Measurements from ENCODE around the gene TMCC2. TPM values are rescaled to one million over a fixed set of nuclear protein-coding genes. Genes with fewer than 3 reads are reported as not detected.
A peak's percentile ranks its signal among the peaks of the same experiment; 100 is the strongest.
"Not testable (repeated sequence)": the region's sequence is repeated elsewhere in the genome, so short reads cannot be mapped to it uniquely, and the experiment has no call there.

The TMCC2 gene
- total and polyA plus RNA-seq, 12 donors = 0.62 to 2.6 (median 1.8) TPM

DNA sequence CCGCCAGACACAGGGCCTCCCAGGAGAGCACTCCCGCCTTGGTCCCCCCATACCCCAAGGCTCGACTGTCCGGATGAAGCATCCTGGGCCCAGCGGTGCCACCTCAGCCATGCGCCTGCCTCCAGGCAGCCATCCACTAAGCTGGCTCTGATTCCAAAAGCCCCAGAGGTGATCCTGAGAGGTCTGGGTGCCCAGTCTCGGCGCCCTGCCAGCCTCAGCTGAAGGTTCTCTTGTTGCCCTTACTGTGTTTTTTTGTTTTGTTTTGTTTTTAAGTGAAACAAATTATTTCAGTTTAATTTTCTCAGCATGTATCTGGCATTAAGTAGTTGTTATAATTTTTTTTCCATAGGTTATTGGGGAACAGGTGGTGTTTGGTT is 48.9 kb downstream of the TMCC2 start:
- intact Hi-C loops (cut with DNase I) = loop anchor here in 1 of 10 donors (10.0 kb wide), 1 partner anchor 208 kb away; no protein-coding TSS in a partner anchor
- DNase-seq (no peak), ATAC-seq (no peak)
- Histone ChIP-seq H3K4me1 (peaks cover 0 to 21% (median 2%) of the 10 kb centered on the region in 9 donors), H3K9me3 (no peaks in the 10 kb centered on the region), H3K4me3 (no peak overlapping the region), H3K27me3 (no peaks in the 10 kb centered on the region), H3K27ac (no peak overlapping the region), H3K36me3 (peaks cover 0 to 10% (median 0%) of the 10 kb centered on the region in 9 donors)
- WGBS, 2 donors = 75 to 85% methylated on average over 8 of the region's 8 CpGs
- TF ChIP-seq, protein P1, sequence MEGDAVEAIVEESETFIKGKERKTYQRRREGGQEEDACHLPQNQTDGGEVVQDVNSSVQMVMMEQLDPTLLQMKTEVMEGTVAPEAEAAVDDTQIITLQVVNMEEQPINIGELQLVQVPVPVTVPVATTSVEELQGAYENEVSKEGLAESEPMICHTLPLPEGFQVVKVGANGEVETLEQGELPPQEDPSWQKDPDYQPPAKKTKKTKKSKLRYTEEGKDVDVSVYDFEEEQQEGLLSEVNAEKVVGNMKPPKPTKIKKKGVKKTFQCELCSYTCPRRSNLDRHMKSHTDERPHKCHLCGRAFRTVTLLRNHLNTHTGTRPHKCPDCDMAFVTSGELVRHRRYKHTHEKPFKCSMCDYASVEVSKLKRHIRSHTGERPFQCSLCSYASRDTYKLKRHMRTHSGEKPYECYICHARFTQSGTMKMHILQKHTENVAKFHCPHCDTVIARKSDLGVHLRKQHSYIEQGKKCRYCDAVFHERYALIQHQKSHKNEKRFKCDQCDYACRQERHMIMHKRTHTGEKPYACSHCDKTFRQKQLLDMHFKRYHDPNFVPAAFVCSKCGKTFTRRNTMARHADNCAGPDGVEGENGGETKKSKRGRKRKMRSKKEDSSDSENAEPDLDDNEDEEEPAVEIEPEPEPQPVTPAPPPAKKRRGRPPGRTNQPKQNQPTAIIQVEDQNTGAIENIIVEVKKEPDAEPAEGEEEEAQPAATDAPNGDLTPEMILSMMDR (IDR thresholded peaks at IDR 0.05) = no peak

- H3K27ac ChIP-seq = no peak overlapping the region
- H3K4me3 ChIP-seq = no peak overlapping the region
- H3K36me3 ChIP-seq = no peaks in the 10 kb centered on the region
- DNase-seq (no peak), ATAC-seq (no peak)
- WGBS, 2 donors = 84 to 88% methylated on average over 3 of the region's 3 CpGs
- intact Hi-C loops (cut with DNase I) = loop anchor here in 1 of 10 donors (10.0 kb wide), 1 partner anchor 205 kb away; no protein-coding TSS in a partner anchor
- peaks cover 5 to 18% (median 9%) of the 10 kb centered on the region in 9 donors for H3K4me1 ChIP-seq
- TF ChIP-seq, protein P1 (IDR thresholded peaks at IDR 0.05) = no peak
- no peaks in the 10 kb centered on the region for H3K9me3 ChIP-seq
- no peaks in the 10 kb centered on the region for H3K27me3 ChIP-seq
Observed at GRCh38 chr1:205279986-205280385, 52.2 kb downstream of the TMCC2 start.

DNA sequence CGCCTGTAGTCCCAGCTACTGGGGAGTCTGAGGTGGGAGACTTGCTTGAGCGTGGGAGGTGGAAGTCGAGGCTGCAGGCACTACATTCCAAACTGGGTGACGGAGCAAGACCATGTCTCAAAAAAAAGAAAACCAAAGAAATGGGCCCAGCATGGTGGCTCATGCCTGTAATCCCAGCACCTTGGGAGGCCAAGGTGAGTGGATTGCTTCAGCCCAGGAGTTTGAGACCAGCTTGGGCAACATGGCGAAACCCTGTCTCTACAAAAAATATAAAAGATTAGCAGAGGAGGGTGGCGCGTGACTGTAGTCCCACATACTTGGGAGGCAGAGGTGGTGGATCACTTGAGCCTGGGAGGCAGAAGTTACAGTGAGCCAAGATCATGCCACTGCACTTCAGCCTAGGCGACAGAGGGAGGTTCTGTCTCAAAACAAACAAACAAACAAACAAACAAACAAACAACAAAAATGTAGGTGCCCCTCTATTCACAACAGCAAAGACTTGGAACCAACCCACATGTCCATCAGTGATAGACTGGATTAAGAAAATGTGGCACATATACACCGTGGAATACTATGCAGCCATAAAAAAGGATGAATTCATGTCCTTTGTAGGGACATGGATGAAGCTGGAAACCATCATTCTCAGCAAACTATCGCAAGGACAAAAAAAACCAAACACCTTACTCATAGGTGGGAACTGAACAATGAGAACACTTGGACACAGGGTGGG is 53.1 kb downstream of the TMCC2 start:
- H3K27me3 ChIP-seq; H3K27ac ChIP-seq; H3K4me3 ChIP-seq; DNase-seq; H3K9me3 ChIP-seq; H3K36me3 ChIP-seq; intact Hi-C loops (cut with DNase I); ATAC-seq: not testable (repeated sequence)
- 97 to 99% methylated on average over 10 of the region's 10 CpGs for WGBS, 2 donors
- H3K4me1 ChIP-seq = peaks cover 5 to 26% (median 15%) of the 10 kb centered on the region in 9 donors

DNA sequence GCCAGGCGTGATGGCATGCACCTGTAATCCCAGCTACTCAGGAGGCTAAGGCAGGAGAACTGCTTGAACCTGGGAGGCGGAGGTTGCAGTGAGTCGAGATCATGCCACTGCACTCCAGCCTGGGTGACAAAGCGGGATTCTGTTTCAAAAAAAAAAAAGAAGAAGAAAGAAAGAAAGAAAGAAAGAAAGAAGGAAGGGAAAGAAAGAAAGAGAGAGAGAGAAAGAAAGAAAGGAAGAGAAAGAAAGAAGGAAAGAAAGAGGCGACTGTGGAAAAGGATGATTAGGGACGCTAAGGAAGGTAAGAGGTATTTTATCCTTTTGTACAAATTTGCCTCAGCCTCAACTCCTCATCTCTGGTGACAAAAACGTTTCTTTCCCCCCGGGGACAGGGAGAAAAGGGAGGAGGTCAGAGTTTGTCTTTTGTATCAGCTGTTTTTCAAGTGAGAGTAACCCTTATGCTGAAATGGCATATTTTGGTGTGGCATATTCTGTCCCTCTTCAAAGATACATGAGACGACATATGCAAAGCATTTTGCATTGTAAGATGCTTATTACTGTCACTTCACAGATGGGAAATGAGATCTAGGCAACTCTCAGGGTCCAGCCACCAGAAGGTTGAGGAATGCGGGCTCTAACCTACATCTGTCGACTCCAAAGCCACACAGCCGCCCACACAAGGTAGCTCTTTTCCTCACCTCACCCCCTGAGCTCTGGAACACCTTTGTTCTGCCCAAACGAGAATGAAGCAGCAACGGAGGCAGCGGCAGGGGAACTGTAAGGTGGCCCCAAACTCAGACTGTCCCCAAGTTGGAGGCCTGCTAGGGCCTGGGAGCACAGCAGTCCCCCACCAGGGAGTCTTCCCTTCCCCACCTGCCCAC is 55.8 kb downstream of the TMCC2 start:
- TF ChIP-seq, protein P1 (IDR thresholded peaks at IDR 0.05) = no peak
- H3K9me3 ChIP-seq = no peaks in the 10 kb centered on the region
- no peak for ATAC-seq
- H3K4me3 ChIP-seq = no peak overlapping the region
- no peaks in the 10 kb centered on the region for H3K27me3 ChIP-seq
- 83% methylated on average over 15 of the region's 15 CpGs for WGBS, 2 donors
- H3K36me3 ChIP-seq = no peaks in the 10 kb centered on the region
- peak overlapping the region in 1 of 10 donors; percentile 87 for H3K27ac ChIP-seq
- intact Hi-C loops (cut with DNase I) = no loop called here
- DNase-seq = no peak
- H3K4me1 ChIP-seq = peaks cover 5 to 53% (median 22%) of the 10 kb centered on the region in 9 donors

All from heart right ventricle (tissue), 16 donors.